SK-N-SH (cell line): ENCODE results near the gene CDH3. TPM values are rescaled to one million over a fixed set of nuclear protein-coding genes. Genes with fewer than 3 reads are reported as not detected.

Experiments used
- CTCF ChIA-PET: fragments of 300-600, 350-600 bp; formaldehyde crosslinking; extraction: SDS; loops from one replicate; lab custom pipeline; 2021; lab: Yijun Ruan, JAX
- POLR2A ChIA-PET: fragments of 350-600 bp; sonication (Branson Sonifier 250); formaldehyde crosslinking; extraction: SDS; loops from one replicate; lab custom pipeline; 2020; ENCODE audit warnings: antibody characterized with exemption, inconsistent platforms; lab: Yijun Ruan, JAX
- DNase-seq: peaks from one replicate; pipeline ENCODE4 v3.0.0; 2012
- H2AFZ ChIP-seq: fragments of 200-600 bp; sonication (generic); 2 replicates; pipeline ENCODE4 v1.8.1; 2016; ENCODE audit warnings: antibody characterized with exemption, mild to moderate bottlenecking, low read depth
- H3F3A ChIP-seq: fragments of 200-600 bp; sonication (generic); replicated peaks from 2 replicates; pipeline ENCODE3; 2016; ENCODE audit warnings: antibody characterized with exemption, mild to moderate bottlenecking; ENCODE audit not compliant: insufficient read depth
- H3K27ac ChIP-seq, 2 experiments: fragments of 200-500 bp in 1 of 2; fragments of 200-600 bp in 1 of 2; sonication (Bioruptor generic) in 1 of 2; sonication (generic), shearing (Covaris generic) in 1 of 2; 2 replicates each; pipeline versions ENCODE4 v1.5.1 to v1.6.1; 2014 to 2016; ENCODE audit warnings: low read depth in 2 of 2, inconsistent platforms in 1 of 2, low read length in 1 of 2, mild to moderate bottlenecking in 1 of 2, mixed read lengths in 1 of 2
- H3K27me3 ChIP-seq: fragments of 200-600 bp; sonication (generic), shearing (Covaris generic); 2 replicates; pipeline ENCODE4 v1.6.1; 2016; ENCODE audit warnings: mixed run types; ENCODE audit not compliant: insufficient read depth
- H3K36me3 ChIP-seq, 2 experiments: fragments of 200-500 bp in 1 of 2; fragments of 200-600 bp in 1 of 2; sonication (Bioruptor generic) in 1 of 2; sonication (generic) in 1 of 2; replicated peaks in 1 of 2; 2 replicates each; pipeline versions ENCODE3 to v1.5.1; 2014 to 2016; ENCODE audit warnings: low read length in 1 of 2, mild to moderate bottlenecking in 1 of 2; ENCODE audit not compliant: insufficient read depth in 2 of 2, control insufficient read depth in 1 of 2
- H3K4me1 ChIP-seq, 2 experiments: fragments of 200-500 bp in 1 of 2; fragments of 200-600 bp in 1 of 2; sonication (Bioruptor generic) in 1 of 2; sonication (generic), shearing (Covaris generic) in 1 of 2; 2 replicates each; pipeline versions ENCODE4 v1.5.1 to v1.6.1; 2014 to 2016; ENCODE audit warnings: low read depth in 1 of 2, low read length in 1 of 2, mixed run types in 1 of 2; ENCODE audit not compliant: insufficient read depth in 2 of 2, control insufficient read depth in 1 of 2
- H3K4me2 ChIP-seq: fragments of 200-600 bp; sonication (generic), shearing (Covaris generic); 2 replicates; pipeline ENCODE4 v1.6.1; 2017; ENCODE audit warnings: mixed run types
- H3K4me3 ChIP-seq, 2 experiments: fragments of 200-500 bp in 1 of 2; fragments of 200-600 bp in 1 of 2; sonication (Bioruptor generic) in 1 of 2; sonication (generic), shearing (Covaris generic) in 1 of 2; 2 replicates each; pipeline versions ENCODE4 v1.5.1 to v1.8.1; 2014 to 2016; ENCODE audit warnings: low read depth in 2 of 2, inconsistent platforms in 1 of 2, low read length in 1 of 2, mild to moderate bottlenecking in 1 of 2, mixed read lengths in 1 of 2, moderate library complexity in 1 of 2
- H3K79me2 ChIP-seq: fragments of 200-600 bp; sonication (generic); 2 replicates; pipeline ENCODE4 v1.8.1; 2017; ENCODE audit warnings: mild to moderate bottlenecking; ENCODE audit not compliant: insufficient read depth
- H3K9ac ChIP-seq: fragments of 200-600 bp; sonication (generic); 2 replicates; pipeline ENCODE4 v1.6.1; 2017; ENCODE audit warnings: mixed run types
- H3K9me2 ChIP-seq: fragments of 200-600 bp; sonication (generic); 2 replicates; pipeline ENCODE4 v1.6.1; 2017; ENCODE audit warnings: mixed run types
- H3K9me3 ChIP-seq: fragments of 200-600 bp; sonication (generic); 2 replicates; pipeline ENCODE4 v1.6.1; 2017; ENCODE audit warnings: mixed run types, mild to moderate bottlenecking, moderate library complexity
- H4K20me1 ChIP-seq: fragments of 200-600 bp; sonication (generic); 2 replicates; pipeline ENCODE4 v1.6.1; 2017; ENCODE audit warnings: mild to moderate bottlenecking, mixed run types; ENCODE audit not compliant: insufficient read depth
- CTCF ChIP-seq: fragments of 200-600 bp; sonication (generic); IDR thresholded peaks from 2 replicates; pipeline ENCODE4 v1.6.1; 2017; ENCODE audit warnings: antibody characterized with exemption, mild to moderate bottlenecking, moderate library complexity
- FOXM1 ChIP-seq: IDR thresholded peaks from 2 replicates; pipeline ENCODE4 v1.4.0; 2012; ENCODE audit warnings: low read depth, mild to moderate bottlenecking
- JUND ChIP-seq: IDR thresholded peaks from 2 replicates; pipeline ENCODE4 v1.4.0; 2012
- MAX ChIP-seq: IDR thresholded peaks from 2 replicates; pipeline ENCODE4 v1.4.0; 2012; ENCODE audit warnings: low read depth
- MEF2A ChIP-seq: IDR thresholded peaks from 2 replicates; pipeline ENCODE4 v1.4.0; 2012; ENCODE audit warnings: low read depth, borderline replicate concordance
- MXI1 ChIP-seq: IDR thresholded peaks from 2 replicates; pipeline ENCODE4 v1.6.1; 2012; ENCODE audit warnings: mild to moderate bottlenecking, low read depth, low read length, improper control_type of control experiment
- NRF1 ChIP-seq: IDR thresholded peaks from 2 replicates; pipeline ENCODE4 v1.6.1; 2012; ENCODE audit warnings: low read depth, mild to moderate bottlenecking, low read length
- POLR2AphosphoS5 ChIP-seq: IDR thresholded peaks from 2 replicates; pipeline ENCODE4 v1.6.1; 2012; ENCODE audit warnings: low read depth, low read length
- TEAD4 ChIP-seq: IDR thresholded peaks from 2 replicates; pipeline ENCODE4 v1.4.0; 2012; ENCODE audit warnings: mild to moderate bottlenecking, borderline replicate concordance; ENCODE audit not compliant: insufficient read depth
- YY1 ChIP-seq: IDR thresholded peaks from 2 replicates; pipeline ENCODE4 v1.4.0; 2012; ENCODE audit warnings: low read depth, mild to moderate bottlenecking
- WGBS: methylation state at CpG from one replicate; pipeline ENCODE4 v1.1.6; 2017; ENCODE audit warnings: low lambda C conversion rate; 5-methylcytosine and 5-hydroxymethylcytosine counted together
- polyA plus RNA-seq, 3 experiments: library from polyadenylated mRNA; depleted of rRNA; stranded (reverse); fragments of >200 nt; gene quantifications; 2 replicates each; pipeline ENCODE4 v1.2.3, GENCODE V29; 2012
- TF ChIP-seq, protein P1 (sequence below): fragments of 150-350 bp; IDR thresholded peaks from 2 replicates; pipeline ENCODE4 v1.6.1; 2017; ENCODE audit warnings: antibody characterized with exemption, low read length, low read depth, borderline replicate concordance
- TF ChIP-seq, protein P2 (sequence below): IDR thresholded peaks from 2 replicates; pipeline ENCODE4 v1.6.1; 2012; ENCODE audit warnings: mild to moderate bottlenecking, low read depth, low read length, moderate library complexity

Gene CDH3
- polyA plus RNA-seq, 1 of the 3 experiments (the other 2 are of a cell fraction) = not detected

DNA sequence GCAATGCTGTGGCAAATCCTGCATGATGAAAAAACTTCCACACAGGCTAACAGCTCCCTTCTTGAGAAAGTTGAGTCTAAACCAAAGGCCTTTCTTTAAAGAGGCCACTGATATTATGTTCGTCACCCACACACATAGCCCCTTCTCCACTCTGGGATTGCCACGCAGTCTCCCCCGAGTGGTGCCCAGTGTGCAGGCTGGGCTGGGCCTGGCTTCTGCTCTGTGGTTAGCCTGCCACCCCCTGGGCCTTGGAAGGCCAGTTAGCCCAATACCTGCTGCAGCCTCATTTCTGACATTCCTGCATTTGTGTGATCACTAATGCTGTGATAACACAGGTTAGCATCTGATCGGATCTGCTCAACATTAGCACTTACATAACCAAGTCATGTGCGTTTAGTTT is 44.8 kb downstream of the CDH3 start:
- no peaks in the 10 kb centered on the region for H3F3A ChIP-seq
- H3K27ac ChIP-seq = no peak overlapping the region
- H3K4me1 ChIP-seq = no peaks in the 10 kb centered on the region
- ChIA-PET POLR2A (no interaction called here), CTCF (interaction anchor here (1.0 to 1.3 kb wide), 3 partner anchors 17 to 161 kb away, joined by 3 to 4 read pairs (median 3); no protein-coding TSS in a partner anchor)
- H2AFZ ChIP-seq = no peak overlapping the region
- DNase-seq = no peak
- H3K27me3 ChIP-seq = no peaks in the 10 kb centered on the region
- H3K9me3 ChIP-seq = no peaks in the 10 kb centered on the region
- H4K20me1 ChIP-seq = no peaks in the 10 kb centered on the region
- no peaks in the 10 kb centered on the region for H3K79me2 ChIP-seq
- TF ChIP-seq MEF2A (no peak), MXI1 (no peak), POLR2AphosphoS5 (no peak)
- whole genome bisulfite sequencing = 56% methylated on average over 4 of the region's 5 CpGs
- no peak overlapping the region for H3K4me3 ChIP-seq
- H3K36me3 ChIP-seq = no peaks in the 10 kb centered on the region
- no peaks in the 10 kb centered on the region for H3K9me2 ChIP-seq
- no peak overlapping the region for H3K4me2 ChIP-seq
- no peak overlapping the region for H3K9ac ChIP-seq

DNA sequence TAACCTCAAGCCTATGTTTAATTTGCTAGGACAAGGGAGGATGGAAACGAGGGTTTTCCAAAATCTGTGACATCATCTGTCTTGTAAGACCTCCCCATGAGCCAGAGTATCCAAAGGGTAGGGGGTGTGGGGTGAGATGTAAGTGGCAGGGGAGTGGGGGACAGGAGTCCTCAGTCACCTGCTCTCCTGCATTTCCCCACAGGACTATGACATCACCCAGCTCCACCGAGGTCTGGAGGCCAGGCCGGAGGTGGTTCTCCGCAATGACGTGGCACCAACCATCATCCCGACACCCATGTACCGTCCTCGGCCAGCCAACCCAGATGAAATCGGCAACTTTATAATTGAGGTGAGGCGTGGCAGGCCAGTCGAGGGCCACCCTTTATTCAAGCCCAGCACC is 50.5 kb downstream of the CDH3 start:
- CTCF ChIA-PET = no interaction called here
- POLR2A ChIA-PET = no interaction called here
- no peak overlapping the region for H2AFZ ChIP-seq

More for the DNA sequence above, 50.5 kb downstream of the CDH3 start:
- H3K9me3 ChIP-seq = no peaks in the 10 kb centered on the region
- H3F3A ChIP-seq = no peaks in the 10 kb centered on the region
- no peak overlapping the region for H3K27ac ChIP-seq
- 73% methylated on average over 11 of the region's 11 CpGs for WGBS
- no peak for TF ChIP-seq MXI1
- TF ChIP-seq, protein P1, sequence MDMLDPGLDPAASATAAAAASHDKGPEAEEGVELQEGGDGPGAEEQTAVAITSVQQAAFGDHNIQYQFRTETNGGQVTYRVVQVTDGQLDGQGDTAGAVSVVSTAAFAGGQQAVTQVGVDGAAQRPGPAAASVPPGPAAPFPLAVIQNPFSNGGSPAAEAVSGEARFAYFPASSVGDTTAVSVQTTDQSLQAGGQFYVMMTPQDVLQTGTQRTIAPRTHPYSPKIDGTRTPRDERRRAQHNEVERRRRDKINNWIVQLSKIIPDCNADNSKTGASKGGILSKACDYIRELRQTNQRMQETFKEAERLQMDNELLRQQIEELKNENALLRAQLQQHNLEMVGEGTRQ = no peak
- TF ChIP-seq, protein P2, sequence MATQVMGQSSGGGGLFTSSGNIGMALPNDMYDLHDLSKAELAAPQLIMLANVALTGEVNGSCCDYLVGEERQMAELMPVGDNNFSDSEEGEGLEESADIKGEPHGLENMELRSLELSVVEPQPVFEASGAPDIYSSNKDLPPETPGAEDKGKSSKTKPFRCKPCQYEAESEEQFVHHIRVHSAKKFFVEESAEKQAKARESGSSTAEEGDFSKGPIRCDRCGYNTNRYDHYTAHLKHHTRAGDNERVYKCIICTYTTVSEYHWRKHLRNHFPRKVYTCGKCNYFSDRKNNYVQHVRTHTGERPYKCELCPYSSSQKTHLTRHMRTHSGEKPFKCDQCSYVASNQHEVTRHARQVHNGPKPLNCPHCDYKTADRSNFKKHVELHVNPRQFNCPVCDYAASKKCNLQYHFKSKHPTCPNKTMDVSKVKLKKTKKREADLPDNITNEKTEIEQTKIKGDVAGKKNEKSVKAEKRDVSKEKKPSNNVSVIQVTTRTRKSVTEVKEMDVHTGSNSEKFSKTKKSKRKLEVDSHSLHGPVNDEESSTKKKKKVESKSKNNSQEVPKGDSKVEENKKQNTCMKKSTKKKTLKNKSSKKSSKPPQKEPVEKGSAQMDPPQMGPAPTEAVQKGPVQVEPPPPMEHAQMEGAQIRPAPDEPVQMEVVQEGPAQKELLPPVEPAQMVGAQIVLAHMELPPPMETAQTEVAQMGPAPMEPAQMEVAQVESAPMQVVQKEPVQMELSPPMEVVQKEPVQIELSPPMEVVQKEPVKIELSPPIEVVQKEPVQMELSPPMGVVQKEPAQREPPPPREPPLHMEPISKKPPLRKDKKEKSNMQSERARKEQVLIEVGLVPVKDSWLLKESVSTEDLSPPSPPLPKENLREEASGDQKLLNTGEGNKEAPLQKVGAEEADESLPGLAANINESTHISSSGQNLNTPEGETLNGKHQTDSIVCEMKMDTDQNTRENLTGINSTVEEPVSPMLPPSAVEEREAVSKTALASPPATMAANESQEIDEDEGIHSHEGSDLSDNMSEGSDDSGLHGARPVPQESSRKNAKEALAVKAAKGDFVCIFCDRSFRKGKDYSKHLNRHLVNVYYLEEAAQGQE = no peak
- no peak for TF ChIP-seq YY1
- TF ChIP-seq FOXM1 = no peak
- no peak for TF ChIP-seq JUND
- TF ChIP-seq MEF2A = no peak
- TF ChIP-seq CTCF = no peak
- no peak for TF ChIP-seq TEAD4
- no peak for TF ChIP-seq NRF1
- TF ChIP-seq MAX = no peak
- H3K9me2 ChIP-seq = no peaks in the 10 kb centered on the region
- no peaks in the 10 kb centered on the region for H3K4me1 ChIP-seq
- no peaks in the 10 kb centered on the region for H4K20me1 ChIP-seq
- H3K4me2 ChIP-seq = no peak overlapping the region
- no peak for DNase-seq
- no peaks in the 10 kb centered on the region for H3K79me2 ChIP-seq
- no peak overlapping the region for H3K4me3 ChIP-seq
- no peaks in the 10 kb centered on the region for H3K36me3 ChIP-seq
- H3K9ac ChIP-seq = no peak overlapping the region
- no peaks in the 10 kb centered on the region for H3K27me3 ChIP-seq
